Activated CD4-positive, alpha-beta T cell treated with anti-CD3 and anti-CD28 coated beads, Interleukin-2, amount 10 ng/mL, durations not matched to agents 24 days and 14 days (primary cell): Measurements from ENCODE around the gene EFHD2. TPM values are rescaled to one million over a fixed set of nuclear protein-coding genes. Genes with fewer than 3 reads are reported as not detected.

Experiments used
- DNase-seq: peaks from one replicate; pipeline ENCODE4 v3.0.0; 2022
- H3K27ac Mint-ChIP-seq: one replicate; pipeline ENCODE4 v1.8.0; 2022; ENCODE audit warnings: mild to moderate bottlenecking, mixed read lengths
- H3K27me3 Mint-ChIP-seq: one replicate; pipeline ENCODE4 v1.8.0; 2022; ENCODE audit warnings: mixed read lengths
- H3K36me3 Mint-ChIP-seq: one replicate; pipeline ENCODE4 v1.8.0; 2022; ENCODE audit warnings: low read depth, mild to moderate bottlenecking, mixed read lengths
- H3K4me1 Mint-ChIP-seq: one replicate; pipeline ENCODE4 v1.8.0; 2021; ENCODE audit warnings: mixed read lengths
- H3K4me3 Mint-ChIP-seq: one replicate; pipeline ENCODE4 v1.8.0; 2022; ENCODE audit warnings: mild to moderate bottlenecking, moderate library complexity, mixed read lengths
- H3K9me3 Mint-ChIP-seq: one replicate; pipeline ENCODE4 v1.8.0; 2021; ENCODE audit warnings: mixed read lengths
- intact Hi-C: fragments of 100-400 bp; cut with micrococcal nuclease; formaldehyde crosslinking; loops from one replicate; pipeline ENCODE4 v1.15.1; 2023
- total RNA-seq: library from RNA; stranded (reverse); gene quantifications from 2 replicates; pipeline ENCODE4 v1.2.3, GENCODE V29; 2022

Gene EFHD2
- total RNA-seq, 1 donor from 2014 or later, result 92.3 TPM

DNA sequence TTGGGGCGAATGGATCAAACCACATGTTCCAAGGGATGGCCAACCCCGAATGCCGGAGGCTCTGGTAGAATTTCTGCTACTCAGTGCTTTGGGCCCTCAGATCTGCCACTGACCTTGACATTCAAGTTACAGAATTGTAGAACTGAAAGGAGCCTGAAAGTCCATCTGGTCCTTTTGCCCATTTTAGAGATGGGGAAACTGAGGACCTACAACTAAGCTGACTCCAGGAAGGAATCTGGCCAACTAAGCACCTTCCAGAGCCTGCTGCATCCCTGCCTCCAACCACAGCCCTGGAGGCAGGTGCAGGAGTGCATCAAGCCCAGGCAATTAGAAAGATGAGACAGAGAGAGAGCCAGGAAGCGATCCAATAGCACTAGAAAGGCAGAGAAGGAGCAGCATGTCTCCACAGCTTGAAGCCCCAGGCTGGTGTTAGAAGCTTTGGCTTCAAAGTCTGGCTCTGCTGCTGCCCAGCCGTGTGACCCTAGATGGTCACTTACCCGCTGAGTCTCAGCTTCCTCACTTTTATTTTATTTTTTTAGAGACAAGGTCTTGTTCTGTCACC lies 27.3 kb downstream of the EFHD2 start:
- Mint-ChIP-seq H3K4me1 (peaks cover 3% of the 10 kb centered on the region), H3K27ac (no peak overlapping the region), H3K9me3 (no peaks in the 10 kb centered on the region), H3K27me3 (no peaks in the 10 kb centered on the region), H3K36me3 (no peaks in the 10 kb centered on the region), H3K4me3 (no peak overlapping the region)
- intact Hi-C loops, result loop anchor here (10.0 kb wide), 1 partner anchor 312 kb away; no protein-coding TSS in a partner anchor
- DNase-seq, result no peak

- no peak for DNase-seq
- peaks cover 3% of the 10 kb centered on the region for H3K4me1 Mint-ChIP-seq
- intact Hi-C loops, result loop anchor here (10.0 kb wide), 1 partner anchor 315 kb away; no protein-coding TSS in a partner anchor
- no peaks in the 10 kb centered on the region for H3K27me3 Mint-ChIP-seq
- H3K9me3 Mint-ChIP-seq, result no peaks in the 10 kb centered on the region
- H3K27ac Mint-ChIP-seq, result no peak overlapping the region
- no peaks in the 10 kb centered on the region for H3K36me3 Mint-ChIP-seq
- no peak overlapping the region for H3K4me3 Mint-ChIP-seq
Measured at GRCh38 chr1:15439325-15439724, 29.6 kb downstream of the EFHD2 start.

GRCh38 chr1:15440357-15440756 lies 30.7 kb downstream of the EFHD2 start:
- H3K4me1 Mint-ChIP-seq, result peaks cover 2% of the 10 kb centered on the region

GRCh38 chr1:15441247-15441646 lies 31.6 kb downstream of the EFHD2 start:
- H3K36me3 Mint-ChIP-seq, result no peaks in the 10 kb centered on the region
- intact Hi-C loops, result no loop called here
- no peak overlapping the region for H3K27ac Mint-ChIP-seq
- no peak for DNase-seq
- H3K4me3 Mint-ChIP-seq, result no peak overlapping the region
- H3K4me1 Mint-ChIP-seq, result peaks cover 5% of the 10 kb centered on the region
- H3K9me3 Mint-ChIP-seq, result no peaks in the 10 kb centered on the region
- peaks cover 4% of the 10 kb centered on the region for H3K27me3 Mint-ChIP-seq

More at GRCh38 chr1:15440357-15440756, 30.7 kb downstream of the EFHD2 start:
- H3K27me3 Mint-ChIP-seq, result peaks cover 2% of the 10 kb centered on the region
- no peak for DNase-seq
- H3K4me3 Mint-ChIP-seq, result no peak overlapping the region
- no peak overlapping the region for H3K27ac Mint-ChIP-seq
- no peaks in the 10 kb centered on the region for H3K9me3 Mint-ChIP-seq
- no peaks in the 10 kb centered on the region for H3K36me3 Mint-ChIP-seq
- intact Hi-C loops, result no loop called here

- Mint-ChIP-seq H3K27ac (no peak overlapping the region), H3K27me3 (peaks cover 4% of the 10 kb centered on the region), H3K4me3 (no peak overlapping the region), H3K9me3 (no peaks in the 10 kb centered on the region), H3K36me3 (no peaks in the 10 kb centered on the region), H3K4me1 (peaks cover 5% of the 10 kb centered on the region)
- no peak for DNase-seq
- intact Hi-C loops, result no loop called here
Measured at GRCh38 chr1:15442119-15442518, 32.4 kb downstream of the EFHD2 start.

DNA sequence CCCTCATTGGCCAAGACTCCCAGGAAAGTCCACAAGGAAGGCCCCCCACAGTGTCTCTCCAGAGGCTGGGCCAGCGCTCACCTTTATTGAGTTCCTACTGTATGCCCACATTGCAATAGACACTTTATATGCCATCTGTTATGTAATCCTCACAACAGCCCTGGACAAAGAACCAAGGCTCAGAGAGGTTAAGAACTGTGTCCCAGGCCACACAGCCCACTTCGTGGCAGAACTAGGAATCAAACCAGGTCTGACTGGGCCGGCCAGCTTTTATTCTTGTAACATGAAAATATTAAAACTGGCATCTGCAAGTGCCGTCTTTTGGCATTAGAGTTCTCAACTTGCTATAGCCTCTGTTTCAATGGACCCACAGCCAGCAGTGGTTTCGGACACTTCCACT lies 33.1 kb downstream of the EFHD2 start:
- DNase-seq, result no peak
- no peaks in the 10 kb centered on the region for H3K36me3 Mint-ChIP-seq
- no peaks in the 10 kb centered on the region for H3K9me3 Mint-ChIP-seq
- H3K27me3 Mint-ChIP-seq, result peaks cover 4% of the 10 kb centered on the region
- peaks cover 5% of the 10 kb centered on the region for H3K4me1 Mint-ChIP-seq
- intact Hi-C loops, result no loop called here
- H3K4me3 Mint-ChIP-seq, result no peak overlapping the region
- no peak overlapping the region for H3K27ac Mint-ChIP-seq

- intact Hi-C loops, result no loop called here
- Mint-ChIP-seq H3K4me1 (peaks cover 5% of the 10 kb centered on the region), H3K27ac (no peak overlapping the region), H3K9me3 (no peaks in the 10 kb centered on the region), H3K36me3 (no peaks in the 10 kb centered on the region), H3K27me3 (peaks cover 4% of the 10 kb centered on the region), H3K4me3 (no peak overlapping the region)
- DNase-seq, result no peak
Measured at GRCh38 chr1:15443281-15443680, 33.6 kb downstream of the EFHD2 start.

DNA sequence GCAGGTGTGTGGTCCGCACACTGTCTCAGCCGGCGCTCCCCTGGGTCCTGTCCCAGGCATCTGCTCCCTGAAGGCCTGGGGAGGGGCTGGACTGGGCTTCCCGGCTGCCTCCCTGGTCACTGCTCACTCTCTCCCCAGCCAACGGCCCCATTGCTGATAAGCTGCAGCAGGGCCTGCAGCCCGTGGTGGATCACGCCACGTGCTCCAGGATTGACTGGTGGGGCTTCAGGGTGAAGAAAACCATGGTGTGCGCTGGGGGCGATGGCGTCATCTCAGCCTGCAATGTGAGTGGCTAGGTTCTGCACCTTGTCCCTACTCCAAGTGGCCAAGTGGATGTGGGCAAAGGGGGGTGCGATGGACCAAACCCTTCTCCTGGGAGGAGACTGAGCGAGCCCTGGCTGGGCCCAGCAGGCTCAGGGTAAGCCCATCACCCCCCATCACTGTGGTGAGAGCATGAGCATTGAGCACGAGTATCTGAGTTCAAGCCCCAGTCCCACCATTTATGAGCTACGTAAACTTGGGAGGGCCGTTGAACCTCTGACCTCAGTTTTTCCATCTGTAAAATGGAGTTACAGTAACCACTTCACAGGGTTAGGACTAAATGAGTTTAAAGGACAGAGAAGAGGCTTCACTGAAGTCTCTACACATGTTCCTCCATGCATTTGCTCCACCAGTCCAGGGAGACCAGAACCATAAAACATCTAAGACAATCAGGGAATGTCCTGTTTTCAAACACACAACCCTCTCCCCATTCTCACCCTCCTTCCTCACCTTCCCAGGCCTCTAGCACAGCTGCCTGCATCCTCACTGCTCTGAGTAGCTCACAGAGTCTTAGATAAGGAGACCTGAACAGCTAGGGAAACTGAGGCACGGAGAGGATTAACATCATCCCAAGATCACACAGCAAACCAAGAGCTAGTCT lies 35.0 kb downstream of the EFHD2 start:
- no peaks in the 10 kb centered on the region for H3K9me3 Mint-ChIP-seq
- DNase-seq, result no peak
- H3K36me3 Mint-ChIP-seq, result no peaks in the 10 kb centered on the region
- H3K4me3 Mint-ChIP-seq, result no peak overlapping the region
- H3K4me1 Mint-ChIP-seq, result peaks cover 5% of the 10 kb centered on the region
- intact Hi-C loops, result no loop called here
- no peak overlapping the region for H3K27ac Mint-ChIP-seq
- H3K27me3 Mint-ChIP-seq, result peaks cover 7% of the 10 kb centered on the region

- Mint-ChIP-seq H3K27ac (no peak overlapping the region), H3K9me3 (no peaks in the 10 kb centered on the region), H3K4me3 (no peak overlapping the region), H3K27me3 (peaks cover 7% of the 10 kb centered on the region), H3K36me3 (no peaks in the 10 kb centered on the region), H3K4me1 (peaks cover 5% of the 10 kb centered on the region)
- intact Hi-C loops, result no loop called here
- DNase-seq, result no peak
Measured at GRCh38 chr1:15445390-15446122, 35.9 kb downstream of the EFHD2 start.

DNA sequence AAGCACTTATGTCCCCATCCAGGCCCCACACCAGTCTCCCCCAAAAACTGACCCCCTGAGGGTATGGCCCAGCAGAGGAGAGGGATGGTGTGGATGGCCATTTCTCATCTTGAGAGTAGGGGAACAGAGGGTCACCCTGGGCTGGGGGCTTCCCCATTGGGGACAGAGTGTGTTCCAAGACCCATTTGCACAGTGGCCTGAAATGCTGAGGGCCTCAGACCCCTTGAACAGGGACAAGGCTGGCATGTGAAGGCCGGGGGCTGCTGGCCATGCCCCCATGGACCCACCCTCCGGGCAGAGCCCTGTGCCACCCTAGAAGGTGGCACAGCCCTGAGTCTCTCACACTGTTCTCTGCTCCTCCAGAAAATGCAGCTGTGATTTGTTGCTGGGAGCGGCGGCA lies 36.5 kb downstream of the EFHD2 start:
- no peak overlapping the region for H3K27ac Mint-ChIP-seq
- H3K36me3 Mint-ChIP-seq, result no peaks in the 10 kb centered on the region
- peaks cover 5% of the 10 kb centered on the region for H3K4me1 Mint-ChIP-seq
- no peak for DNase-seq
- intact Hi-C loops, result no loop called here
- no peak overlapping the region for H3K4me3 Mint-ChIP-seq
- H3K27me3 Mint-ChIP-seq, result peaks cover 11% of the 10 kb centered on the region
- no peaks in the 10 kb centered on the region for H3K9me3 Mint-ChIP-seq

DNA sequence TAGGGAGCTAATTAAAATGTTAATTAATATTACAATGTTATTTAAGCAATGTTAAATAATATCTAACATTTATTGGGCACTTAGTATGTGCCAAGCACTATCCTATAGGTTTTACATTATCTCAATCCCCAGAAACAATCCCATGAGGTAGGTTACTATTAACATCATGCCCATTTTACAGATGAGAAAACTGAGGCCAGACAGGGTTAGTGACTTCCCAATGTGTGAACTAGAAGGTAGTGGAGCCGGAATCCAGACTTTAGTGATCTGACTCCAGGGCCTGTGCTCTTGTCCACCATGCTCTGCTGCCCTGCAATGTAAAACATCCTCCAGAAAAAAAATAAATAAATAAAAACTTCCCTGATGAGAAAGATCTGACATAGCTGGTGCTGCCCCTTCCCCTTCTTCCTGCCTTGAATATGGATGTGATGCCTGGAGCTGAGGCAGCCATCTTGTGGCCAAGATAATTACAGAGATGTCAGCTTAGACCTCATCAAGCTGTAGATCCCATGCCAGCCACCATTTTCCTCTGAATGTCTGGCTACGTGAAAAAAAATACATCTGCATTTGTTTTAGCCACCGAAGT lies 39.3 kb downstream of the EFHD2 start:
- intact Hi-C loops, result no loop called here
- no peak for DNase-seq
- no peak overlapping the region for H3K4me3 Mint-ChIP-seq
- no peak overlapping the region for H3K27ac Mint-ChIP-seq
- no peaks in the 10 kb centered on the region for H3K36me3 Mint-ChIP-seq
- H3K27me3 Mint-ChIP-seq, result peaks cover 11% of the 10 kb centered on the region
- H3K9me3 Mint-ChIP-seq, result no peaks in the 10 kb centered on the region
- peaks cover 5% of the 10 kb centered on the region for H3K4me1 Mint-ChIP-seq

- H3K36me3 Mint-ChIP-seq, result no peaks in the 10 kb centered on the region
- no peak for DNase-seq
- H3K27ac Mint-ChIP-seq, result no peak overlapping the region
- H3K4me3 Mint-ChIP-seq, result no peak overlapping the region
- H3K27me3 Mint-ChIP-seq, result peaks cover 11% of the 10 kb centered on the region
- peaks cover 5% of the 10 kb centered on the region for H3K4me1 Mint-ChIP-seq
- H3K9me3 Mint-ChIP-seq, result no peaks in the 10 kb centered on the region
- intact Hi-C loops, result no loop called here
Measured at GRCh38 chr1:15449567-15449966, 39.9 kb downstream of the EFHD2 start.

DNA sequence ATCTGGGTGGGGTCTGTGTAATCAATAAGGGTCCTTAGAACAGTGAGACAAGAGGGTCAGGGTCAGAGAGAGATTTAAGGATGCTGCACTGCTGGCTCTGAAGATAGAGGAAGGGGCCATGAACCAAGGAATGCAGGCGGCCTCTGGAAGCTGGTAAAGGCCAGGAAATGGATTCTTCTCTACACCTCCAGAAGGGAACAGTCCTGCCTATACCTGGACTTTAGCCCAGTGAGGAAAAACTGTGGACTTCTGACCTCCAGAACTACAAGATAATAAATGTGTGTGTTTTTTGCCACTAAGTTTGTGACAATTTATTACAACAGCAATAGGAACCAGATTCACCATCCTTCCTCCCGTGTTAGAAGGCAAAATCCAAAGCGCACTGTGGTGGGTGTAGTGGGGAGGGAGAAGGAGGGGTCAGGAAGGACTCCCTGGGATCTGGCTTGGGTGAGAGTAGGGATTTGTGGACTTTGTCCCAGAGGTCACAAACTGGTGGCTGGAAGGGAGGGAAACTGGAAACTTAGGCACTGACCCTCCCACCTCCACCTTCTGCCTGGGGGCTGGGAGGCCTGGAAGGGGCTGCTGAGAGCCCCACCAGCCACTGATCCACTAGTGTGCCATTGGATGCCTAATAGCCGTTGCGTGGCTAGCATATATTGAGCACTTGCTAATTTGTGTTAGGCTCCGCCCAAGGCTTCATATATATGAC lies 41.5 kb downstream of the EFHD2 start:
- H3K27me3 Mint-ChIP-seq, result peaks cover 8% of the 10 kb centered on the region
- no peak overlapping the region for H3K27ac Mint-ChIP-seq
- intact Hi-C loops, result no loop called here
- H3K4me3 Mint-ChIP-seq, result no peak overlapping the region
- no peak for DNase-seq
- H3K9me3 Mint-ChIP-seq, result no peaks in the 10 kb centered on the region
- H3K36me3 Mint-ChIP-seq, result no peaks in the 10 kb centered on the region
- H3K4me1 Mint-ChIP-seq, result no peaks in the 10 kb centered on the region
